GM10266 (cell line): ENCODE results near the gene TSPYL1.
"Not testable (repeated sequence)": the region's sequence is repeated elsewhere in the genome, so short reads cannot be mapped to it uniquely, and the experiment has no call there.

Experiments
- DNase-seq: peaks from one replicate; pipeline ENCODE4 v3.0.0; 2012; ENCODE audit errors: extremely low spot score
- CTCF ChIP-seq: IDR thresholded peaks from 2 replicates; pipeline ENCODE4 v1.5.1; 2012; ENCODE audit warnings: mild to moderate bottlenecking, low read depth; ENCODE audit not compliant: control insufficient read depth, insufficient read depth; ENCODE audit errors: missing control alignments

Gene TSPYL1

GRCh38 chr6:116298273-116298672 lies 18.5 kb upstream of the TSPYL1 start:
- DNase-seq, result no peak
- TF ChIP-seq CTCF, result no peak

- DNase-seq, result no peak
- TF ChIP-seq CTCF, result no peak
These were observed 12.8 kb upstream of the TSPYL1 start for GRCh38 chr6:116292553-116292952.

- no peak for TF ChIP-seq CTCF
- no peak for DNase-seq
These were observed 12.1 kb upstream of the TSPYL1 start for GRCh38 chr6:116291701-116292396.

DNA sequence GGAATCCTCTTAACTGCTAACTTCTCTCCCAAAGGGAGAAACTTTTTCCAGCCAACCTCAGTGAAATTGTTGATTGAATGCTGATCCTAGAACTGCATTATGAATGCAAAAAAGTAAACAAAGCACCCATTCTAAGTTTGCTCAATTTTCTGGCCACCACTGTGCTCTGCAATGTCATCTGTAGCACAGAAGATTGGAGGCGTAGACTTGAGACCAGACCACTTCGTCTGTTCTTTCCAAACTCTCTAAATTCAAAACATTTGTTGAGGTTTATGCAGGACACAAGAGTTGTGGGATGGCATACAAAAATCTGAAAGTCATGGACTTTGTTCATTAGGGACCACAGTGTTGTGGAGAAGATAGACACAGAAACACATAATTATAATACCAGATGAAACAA lies 11.1 kb upstream of the TSPYL1 start:
- no peak for TF ChIP-seq CTCF
- DNase-seq, result no peak

- no peak for TF ChIP-seq CTCF
- no peak for DNase-seq
These were observed 10.1 kb upstream of the TSPYL1 start for GRCh38 chr6:116289876-116290275.

DNA sequence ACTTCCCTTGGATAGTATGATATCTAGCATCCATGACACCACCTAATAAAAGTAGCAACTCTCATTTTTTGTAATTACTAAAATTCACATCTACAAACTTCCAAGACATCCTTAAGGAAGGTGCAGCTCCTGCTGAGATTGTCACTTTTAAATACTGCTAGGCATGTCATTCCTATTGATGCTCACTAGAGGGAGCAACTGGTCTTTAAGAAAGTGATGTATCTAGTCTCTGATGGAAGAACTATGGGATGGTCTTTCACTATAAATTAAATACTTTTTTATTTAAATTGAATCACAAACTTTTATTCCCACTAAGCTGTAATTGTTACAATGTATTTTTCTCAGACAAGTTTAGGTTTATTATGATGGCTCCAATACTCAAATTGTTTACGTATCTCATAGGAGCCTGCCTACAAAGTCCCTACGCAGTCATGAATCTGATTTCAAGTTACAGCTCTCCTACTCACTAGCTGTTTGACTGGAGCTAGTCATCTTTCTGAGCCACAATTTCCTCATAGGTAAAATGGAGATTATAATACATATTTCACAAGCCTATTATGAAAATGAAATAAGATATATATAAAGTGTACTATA lies 8.1 kb upstream of the TSPYL1 start:
- TF ChIP-seq CTCF, result peak; percentile 83
- no peak for DNase-seq

GRCh38 chr6:116286773-116287358 lies 7.1 kb upstream of the TSPYL1 start:
- TF ChIP-seq CTCF, result no peak
- no peak for DNase-seq

DNA sequence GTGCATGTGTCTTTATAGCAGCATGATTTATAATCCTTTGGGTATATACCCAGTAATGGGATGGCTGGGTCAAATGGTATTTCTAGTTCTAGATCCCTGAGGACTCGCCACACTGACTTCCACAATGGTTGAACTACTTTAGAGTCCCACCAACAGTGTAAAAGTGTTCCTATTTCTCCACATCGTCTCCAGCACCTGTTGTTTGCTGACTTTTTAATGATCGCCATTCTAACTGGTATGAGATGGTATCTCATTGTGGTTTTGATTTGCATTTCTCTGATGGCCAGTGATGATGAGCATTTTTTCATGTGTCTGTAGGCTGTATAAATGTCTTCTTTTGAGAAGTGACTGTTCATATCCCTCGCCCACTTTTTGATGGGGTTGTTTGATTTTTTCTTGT lies 5.3 kb upstream of the TSPYL1 start:
- not testable (repeated sequence) for DNase-seq
